ENCODE results near the gene HS6ST3.

Gene HS6ST3

GRCh38 chr13:96248103-96248502, 158.2 kb downstream of the HS6ST3 start:
- H4K20me1 ChIP-seq (ENCODE audit: insufficient read depth, low read length): no peaks in the 10 kb centered on the region
- no peaks in the 10 kb centered on the region for H3K27me3 ChIP-seq (ENCODE audit: low read depth, low read length)
- no peaks in the 10 kb centered on the region for H3K79me2 ChIP-seq (ENCODE audit: low read length)
- H3K27ac ChIP-seq (ENCODE audit: low read length): no peak overlapping the region
- H2AFZ ChIP-seq (ENCODE audit: low read depth, low read length): no peak overlapping the region
- no peak overlapping the region for H3K4me2 ChIP-seq (ENCODE audit: low read length)
- TF ChIP-seq, protein P1, sequence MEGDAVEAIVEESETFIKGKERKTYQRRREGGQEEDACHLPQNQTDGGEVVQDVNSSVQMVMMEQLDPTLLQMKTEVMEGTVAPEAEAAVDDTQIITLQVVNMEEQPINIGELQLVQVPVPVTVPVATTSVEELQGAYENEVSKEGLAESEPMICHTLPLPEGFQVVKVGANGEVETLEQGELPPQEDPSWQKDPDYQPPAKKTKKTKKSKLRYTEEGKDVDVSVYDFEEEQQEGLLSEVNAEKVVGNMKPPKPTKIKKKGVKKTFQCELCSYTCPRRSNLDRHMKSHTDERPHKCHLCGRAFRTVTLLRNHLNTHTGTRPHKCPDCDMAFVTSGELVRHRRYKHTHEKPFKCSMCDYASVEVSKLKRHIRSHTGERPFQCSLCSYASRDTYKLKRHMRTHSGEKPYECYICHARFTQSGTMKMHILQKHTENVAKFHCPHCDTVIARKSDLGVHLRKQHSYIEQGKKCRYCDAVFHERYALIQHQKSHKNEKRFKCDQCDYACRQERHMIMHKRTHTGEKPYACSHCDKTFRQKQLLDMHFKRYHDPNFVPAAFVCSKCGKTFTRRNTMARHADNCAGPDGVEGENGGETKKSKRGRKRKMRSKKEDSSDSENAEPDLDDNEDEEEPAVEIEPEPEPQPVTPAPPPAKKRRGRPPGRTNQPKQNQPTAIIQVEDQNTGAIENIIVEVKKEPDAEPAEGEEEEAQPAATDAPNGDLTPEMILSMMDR (IDR thresholded peaks at IDR 0.05; ENCODE audit: low read depth, low read length): no peak
- H3K4me3 ChIP-seq (ENCODE audit: low read length): no peak overlapping the region
- peaks cover 9% of the 10 kb centered on the region for H3K4me1 ChIP-seq (ENCODE audit: low read length)
- no peak overlapping the region for H3K9ac ChIP-seq (ENCODE audit: low read length)
- H3K36me3 ChIP-seq (replicated peaks; ENCODE audit: low read depth, low read length): no peaks in the 10 kb centered on the region
- H3K9me3 ChIP-seq (ENCODE audit: insufficient read depth, low read length): no peaks in the 10 kb centered on the region; the same call in 1 of the 2 replicates

- H3K9me3 ChIP-seq (ENCODE audit: insufficient read depth, low read length): no peaks in the 10 kb centered on the region; the same call in 1 of the 2 replicates
- H3K9ac ChIP-seq (ENCODE audit: low read length): no peak overlapping the region
- H2AFZ ChIP-seq (ENCODE audit: low read depth, low read length): no peak overlapping the region
- no peaks in the 10 kb centered on the region for H4K20me1 ChIP-seq (ENCODE audit: insufficient read depth, low read length)
- no peaks in the 10 kb centered on the region for H3K79me2 ChIP-seq (ENCODE audit: low read length)
- no peak overlapping the region for H3K27ac ChIP-seq (ENCODE audit: low read length)
- peaks cover 9% of the 10 kb centered on the region for H3K4me1 ChIP-seq (ENCODE audit: low read length)
- H3K36me3 ChIP-seq (replicated peaks; ENCODE audit: low read depth, low read length): no peaks in the 10 kb centered on the region
- H3K27me3 ChIP-seq (ENCODE audit: low read depth, low read length): no peaks in the 10 kb centered on the region
- H3K4me3 ChIP-seq (ENCODE audit: low read length): no peak overlapping the region
- TF ChIP-seq, protein P1 (IDR thresholded peaks at IDR 0.05; ENCODE audit: low read depth, low read length): no peak
- TF ChIP-seq EZH2phosphoT487 (IDR thresholded peaks at IDR 0.05; ENCODE audit: low read depth): no peak
- H3K4me2 ChIP-seq (ENCODE audit: low read length): no peak overlapping the region
Measured at GRCh38 chr13:96248996-96249395, 159.1 kb downstream of the HS6ST3 start.

DNA sequence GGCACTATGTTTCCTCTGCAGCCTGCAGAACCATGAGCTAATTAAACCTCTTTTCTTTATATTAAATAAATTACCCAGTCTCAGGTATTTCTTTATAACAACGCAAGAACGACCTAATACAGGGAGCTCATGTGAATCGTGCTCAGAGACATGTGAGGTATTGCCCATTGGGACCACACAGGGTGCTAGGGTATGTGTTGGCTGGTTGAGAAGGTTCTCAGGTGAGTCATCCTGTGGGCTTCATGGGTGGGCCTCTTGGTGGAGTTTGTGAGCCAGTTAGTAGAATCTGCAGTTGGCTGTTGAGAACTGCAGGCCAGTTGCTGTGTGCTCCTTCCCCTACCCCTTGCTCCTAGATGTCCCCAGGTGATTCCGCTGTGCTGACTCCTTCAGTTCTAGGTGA, 163.0 kb downstream of the HS6ST3 start:
- TF ChIP-seq, protein P1 (IDR thresholded peaks at IDR 0.05; ENCODE audit: low read depth, low read length): no peak
- TF ChIP-seq EZH2phosphoT487 (IDR thresholded peaks at IDR 0.05; ENCODE audit: low read depth): no peak
- H3K27me3 ChIP-seq (ENCODE audit: low read depth, low read length): no peaks in the 10 kb centered on the region
- no peaks in the 10 kb centered on the region for H3K4me1 ChIP-seq (ENCODE audit: low read length)
- no peaks in the 10 kb centered on the region; the same call in 1 of the 2 replicates for H3K9me3 ChIP-seq (ENCODE audit: insufficient read depth, low read length)
- H2AFZ ChIP-seq (ENCODE audit: low read depth, low read length): no peak overlapping the region
- H3K79me2 ChIP-seq (ENCODE audit: low read length): no peaks in the 10 kb centered on the region
- no peak overlapping the region for H3K4me3 ChIP-seq (ENCODE audit: low read length)
- H3K9ac ChIP-seq (ENCODE audit: low read length): no peak overlapping the region
- no peaks in the 10 kb centered on the region for H3K36me3 ChIP-seq (replicated peaks; ENCODE audit: low read depth, low read length)
- H3K4me2 ChIP-seq (ENCODE audit: low read length): no peak overlapping the region
- no peak overlapping the region for H3K27ac ChIP-seq (ENCODE audit: low read length)
- no peaks in the 10 kb centered on the region for H4K20me1 ChIP-seq (ENCODE audit: insufficient read depth, low read length)

GRCh38 chr13:96273196-96273595, 183.3 kb downstream of the HS6ST3 start:
- Histone ChIP-seq H3K27me3 (ENCODE audit: low read depth, low read length) (0 out of 2 replicates have a peak, but pooled peaks cover 3% of the 10 kb centered on the region), H3K36me3 (replicated peaks; ENCODE audit: low read depth, low read length) (no peaks in the 10 kb centered on the region), H3K27ac (ENCODE audit: low read length) (no peak overlapping the region), H3K4me1 (ENCODE audit: low read length) (peaks cover 7% of the 10 kb centered on the region), H3K9ac (ENCODE audit: low read length) (no peak overlapping the region), H2AFZ (ENCODE audit: low read depth, low read length) (no peak overlapping the region), H3K79me2 (ENCODE audit: low read length) (no peaks in the 10 kb centered on the region), H4K20me1 (ENCODE audit: insufficient read depth, low read length) (no peaks in the 10 kb centered on the region), H3K9me3 (ENCODE audit: insufficient read depth, low read length) (no peaks in the 10 kb centered on the region), H3K4me2 (ENCODE audit: low read length) (no peak overlapping the region), H3K4me3 (ENCODE audit: low read length) (no peak overlapping the region)
- TF ChIP-seq, protein P1 (IDR thresholded peaks at IDR 0.05; ENCODE audit: low read depth, low read length): no peak
- no peak for TF ChIP-seq EZH2phosphoT487 (IDR thresholded peaks at IDR 0.05; ENCODE audit: low read depth)

Measured in OCI-LY3 (cell line).